Breast epithelium (tissue), 3 donors: ENCODE results near the gene EFNB2.

Experiments
- CTCF ChIP-seq, 3 donors: fragments of 450-650 bp; IDR thresholded peaks; one replicate each; pipeline ENCODE4 v1.5.1; 2016 to 2017; ENCODE audit warnings: antibody characterized with exemption in 3 of 3, mild to moderate bottlenecking in 3 of 3, moderate library complexity in 3 of 3
- POLR2A ChIP-seq: fragments of 450-650 bp; IDR thresholded peaks from one replicate; pipeline ENCODE4 v1.6.1; 2016; ENCODE audit warnings: antibody characterized with exemption, mild to moderate bottlenecking, moderate library complexity
- POLR2AphosphoS5 ChIP-seq, 3 donors: sonication (generic); formaldehyde crosslinking; IDR thresholded peaks; one replicate each; pipeline ENCODE4 v1.6.1; 2017; ENCODE audit warnings: antibody characterized with exemption in 3 of 3

GRCh38 chr13:106540613-106541012 lies 5.2 kb upstream of the EFNB2 start:
- no peak for TF ChIP-seq POLR2A
- no peak for TF ChIP-seq CTCF (IDR thresholded peaks at IDR 0.05)
- no peak for TF ChIP-seq POLR2AphosphoS5 (IDR thresholded peaks at IDR 0.05)
